Measurements from ENCODE around the gene TUNAR.

Gene TUNAR

GRCh38 chr14:95872777-95873176 is 3.9 kb upstream of the TUNAR start:
- DNase-seq (ENCODE audit: low read depth, low spot score): no peak

GRCh38 chr14:95875831-95876760 is 536 bp upstream of the TUNAR start:
- no peak for DNase-seq (ENCODE audit: low read depth, low spot score)

DNA sequence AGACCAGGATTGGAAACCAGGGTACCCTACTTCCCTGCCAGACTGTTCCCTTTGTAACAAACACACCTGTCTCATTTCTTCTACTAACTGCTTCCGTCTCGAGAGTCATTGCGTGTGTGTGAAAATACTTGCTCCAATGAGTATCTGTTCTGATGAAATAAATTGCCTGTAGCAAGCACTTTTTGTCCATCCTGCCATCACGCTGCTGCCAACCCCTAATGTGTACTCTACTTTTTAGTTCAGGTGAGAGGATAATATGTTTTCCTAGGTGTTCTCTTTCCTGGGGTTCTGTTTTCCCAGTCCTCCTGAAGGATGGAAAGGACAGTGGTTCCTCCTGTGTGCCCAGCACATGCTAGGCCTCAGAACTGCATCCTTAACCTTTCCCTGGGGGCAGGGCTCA is 1.0 kb downstream of the TUNAR start:
- no peak for DNase-seq (ENCODE audit: low read depth, low spot score)

DNA sequence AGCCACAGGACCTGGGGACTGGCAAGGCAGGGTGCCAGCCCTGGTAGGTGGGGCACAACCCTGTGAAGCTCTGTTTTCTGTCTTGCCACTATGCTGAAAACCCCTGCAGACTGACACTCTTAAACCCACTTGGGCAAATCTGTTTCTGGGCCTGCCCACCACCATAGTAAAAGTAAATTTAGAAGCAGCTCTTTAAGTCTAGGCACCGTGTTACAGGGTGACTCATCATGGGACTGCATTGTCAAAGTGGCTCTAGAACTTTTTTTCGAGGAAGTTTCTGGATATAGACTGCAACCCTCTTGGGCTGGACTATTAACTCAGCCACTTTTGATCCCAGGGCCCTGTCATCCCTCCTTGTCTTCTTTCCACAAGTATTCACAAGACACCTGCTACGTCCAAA is 7.7 kb downstream of the TUNAR start:
- DNase-seq (ENCODE audit: low read depth, low spot score): no peak

DNA sequence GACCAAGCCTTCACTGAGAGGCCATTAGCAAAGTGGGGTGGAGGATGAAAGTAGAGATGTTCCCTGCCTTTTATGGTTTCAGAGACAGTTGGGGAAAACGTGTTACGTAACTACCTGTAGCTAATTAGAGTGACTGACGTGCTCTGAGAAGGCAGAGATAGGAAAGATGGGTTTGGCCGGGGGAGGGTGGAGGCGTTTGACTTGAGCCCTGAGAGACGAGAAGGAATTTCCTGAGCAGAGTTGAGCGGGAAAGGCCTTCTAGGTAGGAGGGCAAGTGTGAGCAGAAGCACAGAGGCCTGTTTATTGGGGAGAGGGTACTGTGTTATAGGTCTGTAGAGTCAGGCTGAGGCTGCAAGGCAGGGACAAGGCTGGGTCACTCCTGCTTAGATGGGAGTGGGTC is 8.6 kb downstream of the TUNAR start:
- no peak for DNase-seq (ENCODE audit: low read depth, low spot score)

- no peak for DNase-seq (ENCODE audit: low read depth, low spot score)
Observed at GRCh38 chr14:95885866-95886265, 9.2 kb downstream of the TUNAR start.

DNA sequence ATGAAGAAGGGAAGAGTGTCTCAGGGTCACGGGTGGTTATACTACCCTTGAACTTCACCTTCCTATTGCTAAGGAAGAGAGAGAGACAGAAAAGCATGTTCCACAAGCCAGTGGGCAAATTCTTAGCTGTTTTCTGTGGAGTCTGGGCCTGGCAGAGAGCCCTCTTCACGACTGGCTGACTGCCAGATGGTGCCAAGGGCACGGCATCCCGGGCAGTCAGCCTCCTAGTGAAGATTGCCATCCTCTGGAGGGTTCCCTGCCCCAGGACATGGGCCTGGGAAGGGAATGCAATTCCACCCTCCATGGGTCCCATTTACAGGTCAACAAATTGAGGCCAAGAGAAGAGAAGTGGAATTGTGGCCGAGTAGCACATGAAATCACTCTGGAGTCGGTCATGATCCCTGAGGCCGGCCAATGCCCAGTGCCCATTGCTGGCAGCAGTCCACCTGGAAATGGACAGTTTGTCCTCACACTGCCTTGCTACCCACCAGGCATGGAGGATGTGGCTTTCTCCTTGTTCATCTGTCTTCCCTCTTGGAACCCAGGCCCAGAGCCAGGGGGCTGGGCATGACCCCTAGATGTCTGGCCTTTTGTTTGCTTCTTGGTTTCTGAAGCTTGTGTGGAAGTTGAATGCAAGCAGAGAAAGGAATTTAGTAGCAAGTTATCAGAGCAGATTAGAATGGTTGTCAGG is 9.9 kb downstream of the TUNAR start:
- DNase-seq (ENCODE audit: low read depth, low spot score): no peak

DNA sequence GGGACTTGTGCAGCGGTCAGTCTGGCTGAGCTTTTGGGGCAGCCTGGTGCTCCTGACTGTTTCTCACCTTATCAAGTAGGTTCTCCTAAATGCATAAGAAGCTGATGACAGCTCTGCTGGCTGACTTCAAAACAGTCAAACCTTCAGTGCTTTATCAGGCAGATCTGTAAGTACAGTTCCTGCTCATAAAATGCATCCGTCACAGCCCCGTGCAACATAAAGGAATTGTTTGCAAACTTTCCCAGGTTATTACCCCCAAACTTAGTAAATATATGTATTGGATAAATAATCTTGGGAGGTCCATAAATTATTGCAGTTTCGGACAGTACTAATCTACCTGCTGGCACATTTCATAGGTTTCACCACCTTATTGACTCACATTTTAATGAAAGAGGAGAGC is 10.7 kb downstream of the TUNAR start:
- no peak for DNase-seq (ENCODE audit: low read depth, low spot score)

GRCh38 chr14:95889236-95889979 is 12.8 kb downstream of the TUNAR start:
- DNase-seq (ENCODE audit: low read depth, low spot score): no peak

- DNase-seq (ENCODE audit: low read depth, low spot score): no peak
Observed at GRCh38 chr14:95891742-95892141, 15.1 kb downstream of the TUNAR start.

DNA sequence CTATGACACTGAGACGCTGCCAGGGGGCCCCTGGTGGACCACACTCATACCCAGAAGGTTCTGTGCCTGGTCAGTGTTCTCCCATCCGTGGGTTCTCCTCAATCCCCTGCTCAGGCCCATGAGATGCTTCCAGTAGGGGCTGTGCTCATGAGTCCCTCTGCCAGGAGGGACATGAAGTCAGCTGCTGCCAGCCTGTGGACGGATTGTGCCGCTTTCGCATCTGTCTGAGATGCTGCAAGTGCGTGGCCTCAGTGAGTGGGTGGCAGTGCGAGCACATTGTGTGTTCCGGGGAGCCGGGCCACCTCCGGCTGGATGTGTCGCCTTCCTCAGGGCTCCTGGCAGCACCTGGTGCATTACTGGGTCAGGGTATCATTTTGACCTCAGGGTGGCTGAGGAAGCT is 15.5 kb downstream of the TUNAR start:
- no peak for DNase-seq (ENCODE audit: low read depth, low spot score)

- DNase-seq (ENCODE audit: low read depth, low spot score): no peak
Observed at GRCh38 chr14:95895720-95896119, 19.1 kb downstream of the TUNAR start.

DNA sequence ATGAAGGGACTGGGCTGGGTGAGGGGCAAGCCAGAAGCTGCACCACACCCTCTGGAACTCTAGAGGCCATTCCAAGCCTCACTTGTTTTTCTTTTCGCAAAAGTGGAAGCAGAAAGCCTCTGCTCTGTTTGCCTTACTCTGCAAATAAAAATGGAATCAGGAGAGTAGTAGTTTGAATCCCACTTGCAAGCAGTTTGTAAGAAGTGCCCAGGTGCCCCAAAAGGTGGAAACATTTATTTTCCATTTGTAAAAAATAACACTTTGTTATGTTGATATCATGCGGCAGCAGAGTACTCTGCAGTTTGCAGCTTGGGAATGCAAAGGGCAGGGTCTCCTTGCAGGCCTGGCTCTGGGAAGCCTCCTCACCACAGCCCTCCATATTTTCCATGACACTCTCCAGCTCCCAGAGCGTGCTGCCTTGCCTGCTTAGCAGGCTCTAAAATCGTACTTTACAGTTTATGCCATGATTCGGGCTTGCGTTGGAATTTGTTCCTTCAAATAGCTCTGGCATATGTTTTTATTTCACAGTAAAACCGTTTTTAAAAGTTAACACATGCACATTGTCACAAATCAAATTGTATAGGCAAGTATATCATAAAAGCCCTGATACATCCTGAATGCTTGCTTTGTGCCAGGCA is 20.0 kb downstream of the TUNAR start:
- no peak for DNase-seq (ENCODE audit: low read depth, low spot score)

DNA sequence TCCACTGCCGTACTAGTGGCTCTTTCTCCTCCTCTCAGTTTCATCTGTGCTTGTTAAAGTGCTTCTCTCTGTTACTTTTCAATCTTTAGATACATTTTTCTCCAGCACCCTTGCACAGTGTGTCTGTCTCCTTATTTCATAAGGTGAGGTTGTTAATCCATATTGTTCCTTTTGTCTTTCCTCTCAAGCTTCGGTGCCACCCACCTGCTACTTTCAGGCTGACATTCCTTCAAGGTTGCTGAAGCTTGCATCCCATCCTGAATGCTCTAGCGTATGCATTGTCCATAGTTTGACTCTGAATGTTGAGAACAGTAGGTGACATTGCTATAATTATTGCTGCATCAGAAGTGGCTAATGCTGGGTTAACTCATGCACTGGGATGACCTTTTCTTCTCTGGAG is 20.6 kb downstream of the TUNAR start:
- DNase-seq (ENCODE audit: low read depth, low spot score): no peak

DNA sequence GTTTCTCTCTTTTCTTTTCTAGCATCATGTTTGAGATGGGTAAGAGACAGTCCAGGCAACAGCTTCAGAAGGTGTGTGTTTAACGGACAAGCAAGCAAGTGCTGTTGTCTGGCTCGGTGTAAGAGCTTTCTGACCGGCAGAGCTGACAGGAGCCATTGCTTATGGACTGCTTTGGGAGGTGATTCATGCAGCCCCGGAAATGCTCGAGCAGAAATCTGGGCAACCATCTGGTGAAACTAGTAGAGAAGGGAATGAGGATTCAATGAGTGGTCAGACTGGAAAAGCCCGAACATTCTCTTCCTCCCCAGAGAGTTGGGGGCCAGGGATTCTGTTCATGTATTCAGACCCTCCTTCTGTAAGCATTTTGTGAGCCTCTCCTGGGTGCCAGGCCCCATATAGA is 24.4 kb downstream of the TUNAR start:
- no peak for DNase-seq (ENCODE audit: low read depth, low spot score)

DNA sequence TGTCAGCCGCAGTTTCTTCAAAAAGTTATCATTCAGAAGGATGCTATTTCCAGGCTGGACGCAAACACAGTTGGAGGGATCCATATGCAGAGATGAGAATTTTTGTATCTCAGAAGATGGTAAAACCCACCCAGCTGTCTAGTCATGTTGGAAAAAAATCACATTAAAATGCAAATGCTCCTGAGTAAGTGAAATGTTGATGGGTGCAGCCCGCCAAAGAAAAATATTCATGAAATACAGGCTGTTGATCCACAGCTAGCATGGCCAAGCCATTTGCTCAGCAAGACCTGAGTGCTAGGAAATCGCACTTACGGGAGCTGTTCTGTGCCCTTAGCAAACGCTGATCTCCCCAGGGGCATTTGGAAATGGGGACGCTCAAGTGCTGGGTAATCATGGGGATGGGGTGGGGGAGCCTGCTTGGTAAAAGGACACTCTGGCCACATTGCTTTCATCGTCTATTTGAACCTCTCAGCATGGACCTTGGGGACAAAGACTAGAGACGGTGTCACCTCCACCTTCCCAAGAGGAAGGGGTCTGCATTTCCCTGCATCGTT is 25.7 kb downstream of the TUNAR start:
- no peak for DNase-seq (ENCODE audit: low read depth, low spot score)

- DNase-seq (ENCODE audit: low read depth, low spot score): no peak
Observed at GRCh38 chr14:95903165-95903564, 26.5 kb downstream of the TUNAR start.

DNA sequence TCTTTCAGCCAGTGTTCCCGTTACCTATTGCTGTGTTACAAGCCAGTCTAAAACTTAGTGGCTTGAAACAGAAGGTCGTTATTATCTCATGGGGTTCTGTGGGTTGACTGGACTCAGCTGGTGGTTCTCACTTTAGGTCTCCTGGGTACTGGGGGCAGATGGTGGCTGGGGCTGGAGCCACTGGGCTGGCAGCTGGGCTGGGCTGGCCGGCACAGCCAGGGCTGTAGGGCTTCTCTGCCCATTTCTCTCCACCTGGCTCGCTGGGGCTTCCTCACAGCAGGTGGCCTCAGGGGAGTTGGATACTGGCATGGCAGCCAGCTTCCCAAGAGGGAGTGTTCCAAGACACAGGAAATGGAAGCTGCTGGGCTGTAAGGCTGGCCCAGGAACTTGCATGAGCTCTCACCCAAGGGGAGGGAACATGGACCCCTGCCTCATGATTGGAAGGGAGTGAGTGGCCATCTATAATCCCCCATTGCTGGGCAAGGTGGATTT is 27.0 kb downstream of the TUNAR start:
- DNase-seq (ENCODE audit: low read depth, low spot score): no peak

DNA sequence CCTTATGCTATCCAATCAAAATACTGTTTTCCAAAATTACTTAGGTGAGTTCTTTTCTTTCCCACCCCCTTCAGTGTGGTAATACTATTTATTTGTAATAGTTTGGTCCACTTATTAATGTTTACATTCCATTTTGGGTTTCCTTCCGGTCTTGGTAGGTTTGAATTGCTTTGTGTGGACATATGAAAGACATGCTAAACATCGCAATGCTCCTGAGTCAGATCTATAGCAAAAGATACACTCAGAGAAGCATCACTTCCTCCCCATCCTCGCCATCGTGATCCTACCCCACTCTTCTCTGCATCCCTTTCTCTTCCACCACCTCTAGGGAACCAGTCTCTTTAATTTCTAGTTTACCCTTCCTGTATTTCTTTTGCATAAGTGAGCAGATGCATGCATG is 30.0 kb downstream of the TUNAR start:
- no peak for DNase-seq (ENCODE audit: low read depth, low spot score)

- no peak for DNase-seq (ENCODE audit: low read depth, low spot score)
Observed at GRCh38 chr14:95910628-95911027, 34.0 kb downstream of the TUNAR start.

GRCh38 chr14:95911456-95911855 is 34.8 kb downstream of the TUNAR start:
- no peak for DNase-seq (ENCODE audit: low read depth, low spot score)
